GM12878 (cell line): Measurements from ENCODE around the gene DIMT1.

Experiments
- EP300 ChIP-seq, 2 experiments: fragments of 150-350 bp in 1 of 2; IDR thresholded peaks; 2 replicates each; pipeline ENCODE4 v1.6.1; 2011 to 2012; ENCODE audit warnings: low read depth in 2 of 2, low read length in 2 of 2, borderline replicate concordance in 1 of 2, improper control_type of control experiment in 1 of 2, inconsistent platforms in 1 of 2; ENCODE audit not compliant: control insufficient read depth in 1 of 2
- POLR2A ChIP-seq: IDR thresholded peaks from 2 replicates; pipeline ENCODE4 v1.6.1; 2011; ENCODE audit warnings: low read depth, mild to moderate bottlenecking, low read length
- POLR2AphosphoS5 ChIP-seq: IDR thresholded peaks from 2 replicates; pipeline ENCODE4 v1.6.1; 2011; ENCODE audit warnings: mild to moderate bottlenecking, low read length, inconsistent platforms
- TF ChIP-seq, protein P1 (sequence below), 3 experiments: IDR thresholded peaks in 2 of 3; conservative IDR thresholded peaks in 1 of 3; 2 replicates each; pipeline ENCODE4 v1.5.1; 2011; ENCODE audit warnings: low read depth in 3 of 3, low read length in 3 of 3, mild to moderate bottlenecking in 3 of 3, control low read depth in 2 of 3, moderate library complexity in 2 of 3, inconsistent platforms in 1 of 3, mixed read lengths in 1 of 3; ENCODE audit not compliant: control insufficient read depth in 2 of 3, insufficient read depth in 1 of 3; ENCODE audit errors: extremely low read depth in 1 of 3
- TF ChIP-seq, protein P2 (sequence below): fragments of 450-650 bp; formaldehyde crosslinking; IDR thresholded peaks from 2 replicates; pipeline ENCODE4 v1.5.0; 2022; ENCODE audit warnings: mild to moderate bottlenecking, missing genetic modification characterization
- TF ChIP-seq, protein P3 (sequence below): IDR thresholded peaks from 2 replicates; pipeline ENCODE4 v1.6.1; 2011; ENCODE audit warnings: low read depth, low read length, improper control_type of control experiment, borderline replicate concordance
- TF ChIP-seq, protein P4 (sequence below): fragments of 450-650 bp; IDR thresholded peaks from 2 replicates; pipeline ENCODE4 v1.6.1; 2017; ENCODE audit warnings: mild to moderate bottlenecking
- TF ChIP-seq, protein P5 (sequence below): IDR thresholded peaks from 2 replicates; pipeline ENCODE4 v1.6.1; 2012; ENCODE audit warnings: mild to moderate bottlenecking, low read depth, low read length

DNA sequence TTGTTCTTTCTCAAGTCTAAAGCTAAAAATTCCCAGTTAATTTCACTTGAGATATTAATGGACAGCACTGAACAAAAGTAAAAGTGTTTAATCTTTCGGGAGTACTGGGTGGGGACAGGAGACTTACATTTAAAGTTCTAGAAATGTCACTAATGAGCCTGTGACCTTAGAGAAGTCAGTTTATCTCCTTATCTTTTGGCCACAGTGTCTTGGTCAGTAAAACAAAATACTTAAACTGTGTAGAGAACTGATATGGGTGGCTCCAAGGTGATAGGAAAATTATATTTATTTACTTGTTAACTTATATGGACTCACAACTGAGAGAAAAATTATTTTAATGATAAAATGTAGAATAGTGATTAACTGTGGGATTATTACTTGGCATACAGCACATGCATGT, 17.7 kb upstream of the DIMT1 start:
- TF ChIP-seq POLR2AphosphoS5 (no peak), POLR2A (no peak), EP300 (IDR thresholded peaks at IDR 0.05; ENCODE audit: borderline replicate concordance in 1 of 2, control insufficient read depth in 1 of 2, low read depth in 2 of 2, low read length in 2 of 2) (no peak)
- TF ChIP-seq, protein P1, sequence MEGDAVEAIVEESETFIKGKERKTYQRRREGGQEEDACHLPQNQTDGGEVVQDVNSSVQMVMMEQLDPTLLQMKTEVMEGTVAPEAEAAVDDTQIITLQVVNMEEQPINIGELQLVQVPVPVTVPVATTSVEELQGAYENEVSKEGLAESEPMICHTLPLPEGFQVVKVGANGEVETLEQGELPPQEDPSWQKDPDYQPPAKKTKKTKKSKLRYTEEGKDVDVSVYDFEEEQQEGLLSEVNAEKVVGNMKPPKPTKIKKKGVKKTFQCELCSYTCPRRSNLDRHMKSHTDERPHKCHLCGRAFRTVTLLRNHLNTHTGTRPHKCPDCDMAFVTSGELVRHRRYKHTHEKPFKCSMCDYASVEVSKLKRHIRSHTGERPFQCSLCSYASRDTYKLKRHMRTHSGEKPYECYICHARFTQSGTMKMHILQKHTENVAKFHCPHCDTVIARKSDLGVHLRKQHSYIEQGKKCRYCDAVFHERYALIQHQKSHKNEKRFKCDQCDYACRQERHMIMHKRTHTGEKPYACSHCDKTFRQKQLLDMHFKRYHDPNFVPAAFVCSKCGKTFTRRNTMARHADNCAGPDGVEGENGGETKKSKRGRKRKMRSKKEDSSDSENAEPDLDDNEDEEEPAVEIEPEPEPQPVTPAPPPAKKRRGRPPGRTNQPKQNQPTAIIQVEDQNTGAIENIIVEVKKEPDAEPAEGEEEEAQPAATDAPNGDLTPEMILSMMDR (IDR thresholded peaks at IDR 0.05 in 2 of 3, conservative IDR thresholded peaks at IDR 0.05 in 1 of 3; ENCODE audit: control insufficient read depth in 2 of 3, extremely low read depth in 1 of 3, insufficient read depth in 1 of 3, low read depth in 3 of 3, low read length in 3 of 3), result no peak
- TF ChIP-seq, protein P2, sequence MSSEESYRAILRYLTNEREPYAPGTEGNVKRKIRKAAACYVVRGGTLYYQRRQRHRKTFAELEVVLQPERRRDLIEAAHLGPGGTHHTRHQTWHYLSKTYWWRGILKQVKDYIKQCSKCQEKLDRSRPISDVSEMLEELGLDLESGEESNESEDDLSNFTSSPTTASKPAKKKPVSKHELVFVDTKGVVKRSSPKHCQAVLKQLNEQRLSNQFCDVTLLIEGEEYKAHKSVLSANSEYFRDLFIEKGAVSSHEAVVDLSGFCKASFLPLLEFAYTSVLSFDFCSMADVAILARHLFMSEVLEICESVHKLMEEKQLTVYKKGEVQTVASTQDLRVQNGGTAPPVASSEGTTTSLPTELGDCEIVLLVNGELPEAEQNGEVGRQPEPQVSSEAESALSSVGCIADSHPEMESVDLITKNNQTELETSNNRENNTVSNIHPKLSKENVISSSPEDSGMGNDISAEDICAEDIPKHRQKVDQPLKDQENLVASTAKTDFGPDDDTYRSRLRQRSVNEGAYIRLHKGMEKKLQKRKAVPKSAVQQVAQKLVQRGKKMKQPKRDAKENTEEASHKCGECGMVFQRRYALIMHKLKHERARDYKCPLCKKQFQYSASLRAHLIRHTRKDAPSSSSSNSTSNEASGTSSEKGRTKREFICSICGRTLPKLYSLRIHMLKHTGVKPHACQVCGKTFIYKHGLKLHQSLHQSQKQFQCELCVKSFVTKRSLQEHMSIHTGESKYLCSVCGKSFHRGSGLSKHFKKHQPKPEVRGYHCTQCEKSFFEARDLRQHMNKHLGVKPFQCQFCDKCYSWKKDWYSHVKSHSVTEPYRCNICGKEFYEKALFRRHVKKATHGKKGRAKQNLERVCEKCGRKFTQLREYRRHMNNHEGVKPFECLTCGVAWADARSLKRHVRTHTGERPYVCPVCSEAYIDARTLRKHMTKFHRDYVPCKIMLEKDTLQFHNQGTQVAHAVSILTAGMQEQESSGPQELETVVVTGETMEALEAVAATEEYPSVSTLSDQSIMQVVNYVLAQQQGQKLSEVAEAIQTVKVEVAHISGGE (CRISPR knock-in tag), result no peak
- TF ChIP-seq, protein P3, sequence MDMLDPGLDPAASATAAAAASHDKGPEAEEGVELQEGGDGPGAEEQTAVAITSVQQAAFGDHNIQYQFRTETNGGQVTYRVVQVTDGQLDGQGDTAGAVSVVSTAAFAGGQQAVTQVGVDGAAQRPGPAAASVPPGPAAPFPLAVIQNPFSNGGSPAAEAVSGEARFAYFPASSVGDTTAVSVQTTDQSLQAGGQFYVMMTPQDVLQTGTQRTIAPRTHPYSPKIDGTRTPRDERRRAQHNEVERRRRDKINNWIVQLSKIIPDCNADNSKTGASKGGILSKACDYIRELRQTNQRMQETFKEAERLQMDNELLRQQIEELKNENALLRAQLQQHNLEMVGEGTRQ, result no peak
- TF ChIP-seq, protein P4, sequence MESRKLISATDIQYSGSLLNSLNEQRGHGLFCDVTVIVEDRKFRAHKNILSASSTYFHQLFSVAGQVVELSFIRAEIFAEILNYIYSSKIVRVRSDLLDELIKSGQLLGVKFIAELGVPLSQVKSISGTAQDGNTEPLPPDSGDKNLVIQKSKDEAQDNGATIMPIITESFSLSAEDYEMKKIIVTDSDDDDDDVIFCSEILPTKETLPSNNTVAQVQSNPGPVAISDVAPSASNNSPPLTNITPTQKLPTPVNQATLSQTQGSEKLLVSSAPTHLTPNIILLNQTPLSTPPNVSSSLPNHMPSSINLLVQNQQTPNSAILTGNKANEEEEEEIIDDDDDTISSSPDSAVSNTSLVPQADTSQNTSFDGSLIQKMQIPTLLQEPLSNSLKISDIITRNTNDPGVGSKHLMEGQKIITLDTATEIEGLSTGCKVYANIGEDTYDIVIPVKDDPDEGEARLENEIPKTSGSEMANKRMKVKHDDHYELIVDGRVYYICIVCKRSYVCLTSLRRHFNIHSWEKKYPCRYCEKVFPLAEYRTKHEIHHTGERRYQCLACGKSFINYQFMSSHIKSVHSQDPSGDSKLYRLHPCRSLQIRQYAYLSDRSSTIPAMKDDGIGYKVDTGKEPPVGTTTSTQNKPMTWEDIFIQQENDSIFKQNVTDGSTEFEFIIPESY, result no peak
- TF ChIP-seq, protein P5, sequence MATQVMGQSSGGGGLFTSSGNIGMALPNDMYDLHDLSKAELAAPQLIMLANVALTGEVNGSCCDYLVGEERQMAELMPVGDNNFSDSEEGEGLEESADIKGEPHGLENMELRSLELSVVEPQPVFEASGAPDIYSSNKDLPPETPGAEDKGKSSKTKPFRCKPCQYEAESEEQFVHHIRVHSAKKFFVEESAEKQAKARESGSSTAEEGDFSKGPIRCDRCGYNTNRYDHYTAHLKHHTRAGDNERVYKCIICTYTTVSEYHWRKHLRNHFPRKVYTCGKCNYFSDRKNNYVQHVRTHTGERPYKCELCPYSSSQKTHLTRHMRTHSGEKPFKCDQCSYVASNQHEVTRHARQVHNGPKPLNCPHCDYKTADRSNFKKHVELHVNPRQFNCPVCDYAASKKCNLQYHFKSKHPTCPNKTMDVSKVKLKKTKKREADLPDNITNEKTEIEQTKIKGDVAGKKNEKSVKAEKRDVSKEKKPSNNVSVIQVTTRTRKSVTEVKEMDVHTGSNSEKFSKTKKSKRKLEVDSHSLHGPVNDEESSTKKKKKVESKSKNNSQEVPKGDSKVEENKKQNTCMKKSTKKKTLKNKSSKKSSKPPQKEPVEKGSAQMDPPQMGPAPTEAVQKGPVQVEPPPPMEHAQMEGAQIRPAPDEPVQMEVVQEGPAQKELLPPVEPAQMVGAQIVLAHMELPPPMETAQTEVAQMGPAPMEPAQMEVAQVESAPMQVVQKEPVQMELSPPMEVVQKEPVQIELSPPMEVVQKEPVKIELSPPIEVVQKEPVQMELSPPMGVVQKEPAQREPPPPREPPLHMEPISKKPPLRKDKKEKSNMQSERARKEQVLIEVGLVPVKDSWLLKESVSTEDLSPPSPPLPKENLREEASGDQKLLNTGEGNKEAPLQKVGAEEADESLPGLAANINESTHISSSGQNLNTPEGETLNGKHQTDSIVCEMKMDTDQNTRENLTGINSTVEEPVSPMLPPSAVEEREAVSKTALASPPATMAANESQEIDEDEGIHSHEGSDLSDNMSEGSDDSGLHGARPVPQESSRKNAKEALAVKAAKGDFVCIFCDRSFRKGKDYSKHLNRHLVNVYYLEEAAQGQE, result no peak
